GM10266 (cell line): ENCODE measurements around the gene FBXW4.

ENCODE experiments used
- DNase-seq: peaks from one replicate; pipeline ENCODE4 v3.0.0; 2012; ENCODE audit errors: extremely low spot score
- CTCF ChIP-seq: IDR thresholded peaks from 2 replicates; pipeline ENCODE4 v1.5.1; 2012; ENCODE audit warnings: mild to moderate bottlenecking, low read depth; ENCODE audit not compliant: control insufficient read depth, insufficient read depth; ENCODE audit errors: missing control alignments

Gene FBXW4

GRCh38 chr10:101712997-101713396, 18.0 kb upstream of the FBXW4 start:
- no peak for TF ChIP-seq CTCF
- DNase-seq: no peak

DNA sequence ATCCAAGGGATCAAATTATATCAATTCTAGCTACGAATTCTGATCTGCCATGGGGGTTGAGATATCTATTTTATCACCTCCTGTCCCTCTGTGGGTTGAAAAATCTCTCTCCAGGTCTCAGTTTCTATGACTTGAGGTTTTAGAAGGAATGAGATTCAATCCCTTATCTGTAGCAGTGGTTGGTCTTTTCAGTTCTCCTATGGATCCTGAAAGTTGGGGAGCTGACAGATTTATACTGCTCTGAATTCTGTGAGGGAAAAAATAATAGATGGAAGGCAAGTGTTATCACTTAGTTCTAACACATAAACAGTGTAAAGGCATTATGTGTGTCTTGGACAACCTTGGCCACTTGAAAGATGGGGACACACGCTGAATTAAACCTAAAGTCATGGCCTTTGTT, 15.8 kb upstream of the FBXW4 start:
- no peak for TF ChIP-seq CTCF
- DNase-seq: no peak

DNA sequence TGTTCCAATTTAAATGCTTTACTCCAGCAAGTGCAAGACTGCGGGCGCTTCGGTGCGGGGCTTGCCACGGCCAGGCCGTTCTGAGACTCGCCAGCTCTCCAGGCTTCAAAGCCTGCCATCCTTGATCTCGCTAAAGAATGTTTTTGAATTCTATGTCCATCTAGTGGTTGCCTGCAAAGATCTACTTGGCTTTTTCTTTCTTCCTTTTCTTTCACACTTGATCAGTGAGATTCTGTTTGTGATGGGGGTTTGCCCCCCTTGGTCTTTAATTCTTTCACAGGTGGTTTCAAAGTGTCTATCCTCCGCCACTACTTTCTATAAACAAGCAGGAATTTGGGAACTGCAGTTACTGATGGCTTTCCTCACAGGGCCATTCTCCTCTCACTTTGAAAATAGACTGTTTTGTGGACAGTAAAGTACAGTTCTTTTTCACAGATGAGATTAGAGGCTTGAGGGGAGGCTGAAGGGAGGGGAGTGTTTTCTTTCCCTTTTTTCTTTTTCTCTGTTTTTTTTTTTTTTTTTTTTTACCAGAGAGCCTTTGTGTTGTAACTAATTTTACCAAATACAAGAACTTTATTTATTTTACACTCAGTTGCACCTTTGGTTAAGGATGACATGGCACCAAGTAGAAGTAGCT, 15.2 kb upstream of the FBXW4 start:
- no peak for TF ChIP-seq CTCF
- DNase-seq: no peak

GRCh38 chr10:101709359-101710058, 14.5 kb upstream of the FBXW4 start:
- DNase-seq: no peak
- TF ChIP-seq CTCF: no peak

GRCh38 chr10:101708870-101709269, 13.9 kb upstream of the FBXW4 start:
- TF ChIP-seq CTCF: no peak
- DNase-seq: no peak

DNA sequence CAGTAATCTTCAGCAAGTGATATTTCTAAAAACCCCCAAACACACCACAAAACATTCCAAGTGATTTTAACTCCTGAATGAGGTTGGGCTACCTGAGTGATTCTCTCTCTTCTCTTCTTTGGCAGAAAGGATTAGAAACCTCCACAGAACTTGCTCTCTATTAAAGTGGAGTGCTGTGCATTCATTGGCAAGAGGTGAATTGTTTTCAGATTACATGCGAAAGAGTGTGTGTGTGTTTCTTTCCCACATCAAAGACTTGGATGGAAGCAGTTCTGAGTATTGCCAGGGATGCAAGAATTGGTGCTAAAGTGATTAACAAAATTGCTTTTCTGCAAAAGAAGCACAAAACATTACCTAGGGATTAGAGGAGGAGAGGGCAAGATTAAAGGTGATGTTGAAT, 13.1 kb upstream of the FBXW4 start:
- no peak for DNase-seq

More for the DNA sequence above, 13.1 kb upstream of the FBXW4 start:
- TF ChIP-seq CTCF: no peak
